NOMO-1 treated with dmso at 0.1 percent for 144 hours (cell line): ENCODE results near the gene TOLLIP.

ENCODE experiments used
- DNase-seq: peaks from one replicate; lab custom pipeline; 2025; ENCODE audit not compliant: unreplicated experiment; lab: John Stamatoyannopoulos, UW

TOLLIP gene

DNA sequence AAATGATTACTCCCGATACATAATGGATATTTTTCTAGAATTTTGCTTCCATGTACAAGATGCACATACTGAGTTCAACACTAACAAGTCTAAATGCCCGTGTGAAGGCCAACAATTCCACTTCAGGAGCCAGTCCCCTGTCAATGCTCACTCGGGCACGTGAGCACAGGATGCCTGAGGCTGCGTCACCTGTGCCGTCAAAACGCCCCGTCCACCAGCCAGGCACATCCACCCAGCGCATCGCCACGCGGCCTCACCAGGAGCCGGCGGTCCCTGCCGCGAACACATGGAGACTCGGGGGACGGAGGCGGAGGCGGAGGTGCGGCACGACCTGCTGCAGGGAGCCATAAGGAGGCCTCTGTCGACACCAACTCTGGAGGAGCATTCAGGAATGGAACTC, 9.8 kb downstream of the TOLLIP start:
- no peak for DNase-seq

DNA sequence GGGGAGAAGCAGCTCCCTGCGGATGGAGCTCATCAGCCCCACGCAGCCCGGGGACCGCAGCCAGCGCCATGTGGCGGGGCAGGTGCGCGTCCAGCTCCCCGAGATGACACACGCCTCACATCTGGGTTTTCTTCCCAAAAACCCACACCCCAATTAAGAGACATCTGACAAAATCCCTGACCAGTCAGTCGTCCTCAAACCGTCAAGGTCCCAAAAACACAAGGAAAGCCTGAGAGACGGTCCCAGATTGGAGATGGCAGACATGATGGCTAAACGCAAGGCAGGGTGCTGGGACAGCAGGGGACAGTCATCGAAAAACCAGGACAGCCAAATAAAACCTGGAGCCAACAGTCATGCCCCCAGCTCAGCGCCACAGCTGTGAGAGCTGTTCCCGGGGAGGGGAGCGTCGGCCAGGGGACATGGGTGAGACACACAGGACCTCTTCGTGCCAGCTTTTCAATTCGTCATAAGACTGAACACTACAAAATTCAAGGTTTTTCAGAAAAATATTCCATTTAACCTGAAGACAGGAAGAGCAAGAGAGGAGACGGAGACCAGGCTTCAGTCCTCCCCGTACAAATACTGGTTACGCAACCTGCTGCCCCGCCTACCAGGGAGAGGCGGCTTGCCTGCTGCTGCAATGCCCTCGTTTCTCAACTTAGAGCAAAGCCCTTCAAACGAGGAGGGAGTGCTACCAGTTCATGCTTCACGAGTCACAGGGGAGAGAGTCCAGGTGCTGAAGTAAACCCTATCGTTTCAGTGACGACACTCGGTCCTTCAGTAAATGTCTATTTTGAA, 10.5 kb downstream of the TOLLIP start:
- peak; percentile 81 for DNase-seq

DNA sequence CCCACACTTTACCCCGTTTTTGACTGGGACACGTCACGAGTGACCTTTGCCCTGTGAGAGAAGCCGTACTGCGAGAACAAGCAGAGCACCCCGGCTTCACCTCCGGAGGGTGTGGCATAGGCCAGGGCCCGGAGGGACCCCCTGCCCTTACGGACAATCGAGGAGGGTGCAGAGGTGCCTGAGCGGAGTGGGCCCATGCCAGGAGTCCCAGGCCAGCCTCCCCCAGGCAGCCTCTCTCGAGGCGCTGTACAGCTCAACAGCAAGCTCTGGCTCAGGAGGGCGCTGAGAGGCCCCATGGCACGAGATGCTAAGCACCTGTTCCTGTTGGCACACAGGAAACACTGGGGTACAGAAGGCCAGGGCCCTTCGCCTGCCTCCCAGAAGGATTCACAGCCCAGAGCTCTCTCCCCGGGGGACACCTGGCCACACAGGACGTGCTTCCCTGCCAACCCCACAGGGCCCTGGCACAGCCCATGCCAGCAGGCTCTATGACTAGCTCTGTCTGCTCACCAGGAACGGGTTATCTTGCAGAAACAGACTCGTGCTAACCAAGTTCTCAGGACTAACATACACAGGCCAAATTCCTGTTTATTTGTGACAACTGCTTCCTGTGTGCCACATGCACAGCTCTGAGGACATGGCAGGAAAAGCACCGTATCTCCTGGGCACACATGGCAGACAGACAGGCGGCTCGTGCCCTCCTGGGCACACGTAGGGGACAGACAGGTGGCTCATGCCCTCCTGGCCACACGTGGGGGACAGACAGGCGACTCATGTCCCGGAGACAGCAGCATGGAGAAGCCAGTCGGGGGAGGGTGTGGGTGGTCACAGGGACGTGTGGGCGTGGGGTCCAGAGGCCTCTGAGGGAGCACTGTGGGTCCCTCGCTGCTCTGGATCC, 11.6 kb downstream of the TOLLIP start:
- no peak for DNase-seq

DNA sequence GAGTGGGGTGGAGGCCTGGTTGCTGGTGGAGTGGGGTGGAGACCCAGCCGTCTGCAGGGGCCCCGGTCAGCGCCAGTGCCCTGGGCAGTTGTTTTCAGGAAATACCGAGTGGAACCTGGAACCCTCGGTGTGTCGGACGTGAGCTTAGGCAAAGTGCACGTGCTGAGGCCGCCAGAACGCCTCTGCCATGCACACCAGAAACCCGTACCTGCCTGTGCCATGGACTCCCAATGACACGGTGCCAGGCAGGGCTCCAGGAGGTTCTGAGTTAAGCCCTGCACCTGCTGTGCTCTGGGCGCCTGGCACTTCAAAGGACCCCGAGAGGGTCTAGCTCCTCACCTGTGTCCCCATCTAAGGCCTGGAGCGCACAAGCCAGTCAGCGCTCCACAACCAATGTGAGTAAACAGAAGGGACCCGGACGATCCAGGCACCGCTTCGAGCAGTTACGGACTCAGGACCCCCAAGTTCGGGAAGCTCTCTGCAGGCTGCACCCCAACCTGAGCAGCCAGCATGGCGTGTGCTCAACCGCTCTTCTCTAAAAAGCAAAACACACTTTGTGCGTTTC, 12.3 kb downstream of the TOLLIP start:
- no peak for DNase-seq

DNA sequence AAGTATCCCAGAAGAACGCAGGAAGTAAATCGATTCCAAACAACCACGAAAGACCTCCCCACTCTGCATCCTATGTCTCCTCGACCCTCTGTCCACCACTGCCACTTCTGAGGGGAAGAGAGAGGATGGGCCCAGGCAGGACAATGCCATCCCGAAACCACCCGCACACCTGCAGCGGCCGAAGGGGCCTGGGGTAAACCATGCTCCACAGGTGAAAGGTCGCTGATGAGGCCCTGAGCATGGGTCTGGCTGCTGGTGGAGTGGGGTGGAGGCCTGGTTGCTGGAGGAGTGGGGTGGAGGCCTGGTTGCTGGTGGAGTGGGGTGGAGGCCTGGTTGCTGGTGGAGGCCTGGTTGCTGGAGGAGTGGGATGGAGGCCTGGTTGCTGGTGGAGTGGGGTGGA, 13.1 kb downstream of the TOLLIP start:
- no peak for DNase-seq

DNA sequence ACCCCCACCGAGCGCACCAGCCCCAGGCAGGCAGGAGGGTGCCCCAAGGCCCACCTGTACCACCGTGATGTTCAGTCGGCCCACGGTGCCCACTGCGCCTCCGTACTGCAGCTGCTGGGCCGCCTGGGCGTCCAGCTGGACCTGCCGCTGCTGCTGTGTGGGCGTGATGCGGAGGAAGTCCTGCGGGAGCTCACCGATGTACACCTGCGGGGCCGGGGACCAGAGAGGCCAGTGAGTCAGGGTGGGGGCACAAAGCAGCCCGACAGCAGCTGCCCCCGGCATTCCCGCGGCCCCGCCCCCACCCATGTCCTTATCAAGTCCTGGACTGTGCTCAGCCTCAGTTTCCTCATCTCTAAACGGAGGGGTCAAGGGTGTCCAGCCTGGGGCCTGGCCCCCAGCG, 13.8 kb downstream of the TOLLIP start:
- DNase-seq = no peak

DNA sequence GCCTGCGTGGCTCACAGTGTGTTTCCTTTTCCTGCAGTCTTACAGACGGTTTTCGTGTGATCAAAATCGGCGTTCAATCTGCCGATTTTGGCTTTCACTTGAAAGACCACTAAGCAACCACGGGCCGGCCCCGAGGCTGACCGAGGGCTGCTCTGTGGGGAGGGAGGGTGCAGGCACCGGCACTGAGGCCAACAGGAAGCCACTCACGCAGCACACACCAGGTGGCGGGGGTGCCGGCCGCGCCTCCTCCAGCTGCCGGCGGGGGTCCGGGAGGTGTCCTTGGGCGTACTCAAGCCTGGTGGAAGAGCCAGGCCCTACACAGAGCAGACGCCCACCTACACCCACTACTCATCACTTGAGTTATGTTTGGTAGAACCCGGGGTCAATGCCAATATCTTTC, 14.3 kb downstream of the TOLLIP start:
- DNase-seq = no peak

DNA sequence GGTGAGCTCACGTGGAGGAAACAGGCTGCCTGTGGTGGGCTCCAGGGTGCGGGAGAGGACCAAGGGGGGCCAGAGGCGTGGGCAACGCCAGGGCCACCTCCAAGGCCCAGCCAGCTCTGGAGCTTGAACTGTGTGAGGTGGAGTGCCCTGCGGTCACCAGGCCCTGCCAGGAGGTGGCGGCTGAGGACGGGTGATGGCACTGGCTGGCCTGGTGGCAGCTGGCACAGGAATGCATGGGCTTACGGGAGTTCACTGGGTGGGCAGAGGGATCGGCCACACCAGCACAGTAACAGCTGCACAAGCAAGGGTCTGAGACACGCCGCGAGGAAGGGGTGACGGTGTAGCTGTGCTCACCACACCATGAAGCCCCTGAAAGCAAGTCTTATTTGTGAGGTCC, 15.8 kb downstream of the TOLLIP start:
- DNase-seq = no peak

DNA sequence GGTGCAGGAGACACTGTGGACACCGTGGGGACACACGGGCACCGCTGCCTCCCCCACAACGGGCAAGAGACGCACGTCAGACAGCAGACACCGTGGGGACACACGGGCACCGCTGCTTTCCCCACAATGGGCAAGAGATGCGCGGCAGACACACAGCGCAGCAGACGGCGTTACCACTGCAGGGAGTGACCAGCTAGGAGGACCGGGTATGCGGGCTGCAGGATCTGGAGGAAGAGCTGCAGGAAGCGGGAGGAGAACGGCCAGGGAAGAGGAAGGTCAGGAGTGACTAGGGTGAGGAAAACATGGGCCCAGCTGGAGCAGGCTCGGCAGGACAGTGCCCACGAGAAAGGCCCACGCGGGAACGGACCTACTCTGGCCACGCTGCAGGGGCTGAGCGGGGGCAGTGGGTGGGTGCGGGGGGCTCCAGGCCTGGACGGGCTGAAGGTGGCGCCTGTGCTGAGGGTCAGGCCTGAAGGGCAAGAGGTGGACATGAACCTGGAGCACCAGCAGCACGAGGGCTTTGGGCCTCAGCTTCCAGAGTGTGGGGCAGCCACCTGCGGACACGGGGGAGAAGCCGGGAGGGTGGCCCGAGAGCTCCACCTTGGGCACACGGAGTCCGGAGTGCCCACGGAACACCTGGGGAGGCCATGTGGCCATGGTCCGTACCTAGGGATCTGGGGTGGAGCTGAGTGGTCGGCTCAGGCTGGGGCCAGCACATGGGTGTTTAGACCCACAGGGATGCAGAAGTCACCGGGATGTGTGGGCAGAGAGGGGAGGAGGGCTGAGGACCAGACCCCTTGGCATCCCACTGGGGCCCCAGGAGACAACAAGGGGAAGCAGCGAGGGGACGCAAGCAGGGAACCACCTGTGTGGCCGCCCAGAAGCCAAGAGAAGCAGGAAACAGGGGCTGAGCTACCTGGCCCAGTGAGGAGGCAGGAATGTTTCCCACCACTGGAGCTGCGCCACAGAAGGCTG, 16.5 kb downstream of the TOLLIP start:
- DNase-seq = no peak

DNA sequence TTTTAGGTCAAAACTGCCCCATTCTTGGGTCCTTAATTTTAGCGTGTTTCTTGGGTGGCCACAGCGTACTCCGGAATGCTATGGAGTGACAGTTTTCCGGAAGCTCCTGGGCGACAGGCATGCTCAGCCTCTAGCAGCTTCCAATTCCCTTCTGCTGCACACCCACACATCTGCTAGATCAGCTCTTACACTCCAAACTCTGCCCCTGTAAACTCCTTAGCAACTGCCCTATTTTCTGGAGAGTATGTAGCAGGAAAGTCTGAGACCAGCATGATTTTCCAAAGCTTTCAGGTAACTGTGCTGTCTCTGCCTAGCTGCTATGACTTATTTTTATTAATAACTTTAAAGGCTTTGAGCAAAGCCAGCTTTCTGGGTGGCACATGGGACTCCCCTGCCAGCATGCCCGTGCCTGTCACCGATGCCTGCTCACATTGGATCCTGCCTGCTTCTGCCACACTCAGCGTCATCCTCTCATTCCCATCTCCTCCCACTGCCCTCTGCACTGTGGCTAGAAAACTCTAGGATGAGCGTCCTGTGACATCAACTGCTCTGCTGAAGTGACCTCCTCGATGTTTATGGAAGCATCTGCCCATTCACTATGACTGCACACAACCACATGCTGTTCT, 17.3 kb downstream of the TOLLIP start:
- DNase-seq = no peak

DNA sequence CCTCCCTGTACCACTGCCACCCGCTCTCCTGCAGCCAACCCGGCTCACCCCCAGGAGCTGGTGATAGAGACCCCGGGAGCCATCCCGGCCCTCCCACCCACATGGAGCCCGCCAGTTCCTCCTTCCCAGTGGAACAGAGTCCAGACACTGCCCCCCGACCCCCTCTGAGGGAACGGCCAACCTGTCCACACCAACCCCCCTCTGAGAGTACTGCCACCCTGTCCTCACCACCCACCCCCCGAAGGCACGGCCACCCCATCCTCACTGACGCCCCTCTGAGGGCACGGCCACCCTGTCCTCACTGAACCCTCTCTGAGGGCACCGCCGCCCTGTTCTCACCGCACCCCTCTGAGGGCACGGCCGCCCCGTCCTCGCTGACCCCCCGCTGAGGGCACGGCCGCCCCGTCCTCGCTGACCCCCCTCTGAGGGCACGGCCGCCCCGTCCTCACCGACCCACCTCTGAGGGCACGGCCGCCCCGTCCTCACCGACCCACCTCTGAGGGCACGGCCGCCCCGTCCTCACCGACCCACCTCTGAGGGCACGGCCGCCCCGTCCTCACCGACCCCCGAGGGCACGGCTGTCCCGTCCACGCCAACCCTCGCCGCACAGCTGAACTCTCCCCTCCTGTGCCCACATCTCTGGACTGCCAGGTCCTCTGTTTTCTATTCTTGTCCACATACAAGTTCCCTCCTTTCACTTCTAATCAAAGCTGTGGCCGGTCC, 18.0 kb downstream of the TOLLIP start:
- no peak for DNase-seq

DNA sequence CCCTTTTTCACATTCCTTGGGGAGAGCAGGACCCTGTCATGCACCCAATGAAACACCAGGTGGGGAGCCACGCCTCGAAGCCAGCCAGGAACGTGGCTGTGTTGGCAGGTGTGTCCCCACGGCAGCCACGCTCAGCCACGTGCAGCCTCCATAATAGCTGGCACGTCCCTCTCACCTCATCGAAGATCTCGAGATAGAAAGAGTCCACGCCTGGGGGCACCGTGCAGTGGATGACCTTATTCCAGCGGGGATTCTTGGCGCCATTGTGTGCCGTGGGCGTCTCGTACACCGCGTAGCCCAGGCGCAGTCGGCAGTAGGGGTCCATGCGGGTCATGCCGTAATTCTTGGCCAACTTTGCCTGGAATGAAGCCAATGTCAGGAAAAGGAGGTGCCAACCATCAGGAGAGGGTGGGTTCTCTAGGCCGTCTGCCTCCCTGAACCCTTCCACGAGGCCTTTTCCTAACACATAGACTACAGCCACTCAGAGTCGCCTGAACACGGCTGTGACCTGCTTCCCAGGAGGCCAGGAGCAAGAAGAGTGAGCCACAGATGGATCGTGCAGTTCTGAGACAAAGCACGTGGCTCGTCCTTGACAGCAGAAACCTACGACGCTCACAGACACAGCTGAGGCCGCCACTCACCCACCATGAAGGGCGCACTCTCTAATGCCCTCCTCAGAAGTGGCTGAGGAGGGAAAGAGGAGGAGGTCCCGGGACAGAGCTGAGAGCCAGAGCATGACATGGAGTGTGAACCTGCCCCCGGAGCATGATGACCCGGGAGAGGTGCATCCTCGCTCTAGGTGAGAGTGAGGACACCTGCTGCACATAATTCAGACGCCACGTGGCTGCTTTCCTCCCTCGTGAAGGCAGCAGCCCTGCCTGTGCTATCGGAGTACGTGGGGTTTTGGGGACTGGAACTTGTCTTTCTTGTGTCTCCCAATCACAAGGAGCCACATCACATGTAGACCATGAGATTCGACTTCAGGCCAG, 19.1 kb downstream of the TOLLIP start:
- no peak for DNase-seq

DNA sequence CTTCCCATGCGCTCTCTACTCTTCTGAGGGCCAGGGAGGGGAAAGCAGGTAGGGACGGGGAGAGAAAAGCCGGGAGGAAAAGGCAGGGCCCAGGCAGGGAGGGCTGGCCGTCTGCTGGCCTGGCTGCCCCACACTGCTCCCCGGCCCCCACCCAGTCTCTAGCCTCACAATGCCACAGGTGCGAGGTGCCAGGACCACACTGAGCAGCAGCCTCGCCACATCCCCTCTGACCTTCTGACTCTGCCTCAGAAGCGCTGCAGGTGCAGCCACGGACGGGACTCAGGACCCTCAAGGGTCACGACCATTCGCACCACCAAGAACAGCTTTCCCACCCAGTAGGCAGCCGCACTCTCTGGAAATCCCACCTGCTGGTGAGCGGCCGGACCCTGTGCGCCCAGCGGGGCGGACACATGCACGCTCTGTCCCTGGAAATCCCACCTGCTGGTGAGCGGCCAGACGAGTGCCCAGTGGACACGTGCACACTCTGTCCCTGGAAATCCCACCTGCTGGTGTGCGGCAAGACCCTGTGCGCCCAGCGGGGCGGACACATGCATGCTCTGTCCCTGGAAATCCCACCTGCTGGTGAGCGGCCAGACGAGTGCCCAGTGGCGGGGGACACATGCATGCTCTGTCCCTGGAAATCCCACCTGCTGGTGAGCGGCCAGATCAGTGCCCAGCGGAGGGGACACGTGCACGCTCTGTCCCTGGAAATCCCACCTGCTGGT, 20.1 kb downstream of the TOLLIP start:
- no peak for DNase-seq

DNA sequence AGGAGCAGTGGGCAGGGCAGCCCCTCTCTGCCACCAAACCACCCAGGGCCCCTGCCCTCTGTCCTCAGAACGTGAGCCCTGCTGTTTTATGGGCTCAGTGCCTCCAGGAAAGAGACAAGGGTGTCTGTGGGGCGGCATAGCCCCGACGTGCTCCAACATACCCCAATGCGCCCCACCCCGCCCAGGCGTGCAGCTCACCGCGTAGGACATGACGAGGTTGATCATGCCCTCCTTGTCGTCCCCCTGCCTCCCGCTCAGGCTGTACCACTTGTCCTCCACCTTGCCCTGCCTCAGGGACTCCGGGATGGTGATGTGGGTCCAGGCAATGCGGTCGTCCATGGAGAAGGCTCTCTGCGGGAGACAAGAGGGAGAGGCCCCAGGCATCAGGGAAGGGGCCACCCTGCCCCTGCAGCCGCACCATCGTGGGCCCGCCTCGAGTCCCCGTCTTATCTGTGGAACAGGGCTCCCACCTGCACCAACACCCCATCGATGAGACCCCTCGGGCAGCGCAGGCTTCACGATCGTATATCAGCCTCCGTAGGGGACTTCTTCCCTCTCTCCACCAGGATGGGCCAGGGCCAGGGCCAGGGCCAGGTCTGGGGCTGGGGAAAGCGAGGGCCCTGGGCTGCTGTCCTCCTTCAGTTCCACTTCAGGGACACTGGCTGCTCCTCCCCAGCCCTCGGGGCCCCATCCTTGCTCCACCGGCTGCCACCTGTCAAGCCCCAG, 20.8 kb downstream of the TOLLIP start:
- no peak for DNase-seq

DNA sequence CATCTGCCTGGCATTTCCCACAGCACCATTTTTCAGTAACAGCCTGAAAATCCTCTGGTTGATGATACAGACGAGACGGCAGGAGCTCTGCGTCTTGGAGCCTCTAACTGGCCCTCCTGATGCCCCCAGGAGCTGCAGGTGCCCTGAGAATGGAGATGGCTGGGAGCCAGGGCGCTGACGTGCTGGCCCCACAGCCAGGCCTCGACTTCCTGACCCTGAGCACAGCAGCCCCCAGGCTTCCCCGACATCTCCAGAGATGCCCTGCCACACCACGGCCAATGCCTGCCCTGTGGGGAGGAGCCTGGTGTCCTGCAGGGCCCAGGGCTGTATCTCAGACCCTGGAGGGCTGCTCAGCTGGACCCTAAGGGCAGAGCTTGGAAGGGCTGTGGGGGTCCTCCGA, 21.5 kb downstream of the TOLLIP start:
- DNase-seq = no peak

DNA sequence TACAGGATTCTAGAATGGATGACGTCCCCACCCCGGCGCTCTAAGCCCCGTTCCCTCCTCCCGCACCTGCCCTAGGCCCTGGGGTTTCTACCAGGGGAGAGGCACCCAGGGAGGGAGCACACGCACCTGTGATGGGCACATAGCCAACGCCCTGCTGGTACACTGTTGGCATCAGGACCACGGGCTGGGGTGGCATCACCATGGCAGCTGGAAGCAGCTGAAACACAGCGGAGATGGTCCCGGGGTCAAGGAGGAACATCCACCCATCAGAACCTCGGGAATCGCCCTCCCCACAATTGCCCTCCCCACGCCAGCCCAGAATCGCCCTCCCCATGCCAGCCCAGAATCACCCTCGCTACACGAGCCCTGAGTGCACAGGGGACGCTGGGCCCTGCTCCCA, 23.6 kb downstream of the TOLLIP start:
- no peak for DNase-seq

DNA sequence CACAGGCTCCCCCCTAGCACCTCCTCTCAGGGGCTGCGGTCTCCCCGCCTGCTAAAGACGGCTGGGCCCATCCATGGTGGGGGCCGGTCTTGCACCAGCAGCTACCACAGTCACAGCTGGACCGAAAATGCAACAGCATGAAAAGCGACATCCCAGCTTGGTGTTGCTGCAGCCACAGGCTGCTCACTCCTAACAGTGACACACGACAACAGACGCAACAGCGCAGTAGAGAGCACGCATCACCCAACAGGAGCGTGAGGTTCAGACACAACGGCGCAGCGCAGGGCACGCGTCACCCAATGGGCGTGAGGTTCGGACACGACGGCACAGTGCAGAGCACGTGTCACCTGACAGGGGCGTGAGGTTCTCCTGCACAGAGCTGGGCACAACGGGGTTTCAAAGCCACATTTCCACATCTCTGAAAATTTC, 24.1 kb downstream of the TOLLIP start:
- DNase-seq = no peak
